LoVo (cell line): ENCODE data around the gene HSD11B2.

Experiments
- DNase-seq: peaks from one replicate; pipeline ENCODE4 v3.0.0-alpha.2; 2016; ENCODE audit warnings: low spot score

HSD11B2 gene

GRCh38 chr16:67435758-67436164, 4.8 kb downstream of the HSD11B2 start:
- no peak for DNase-seq

- no peak for DNase-seq
Observed at GRCh38 chr16:67436640-67437193, 5.8 kb downstream of the HSD11B2 start.

GRCh38 chr16:67437513-67437912, 6.6 kb downstream of the HSD11B2 start:
- no peak for DNase-seq

GRCh38 chr16:67438098-67438791, 7.3 kb downstream of the HSD11B2 start:
- no peak for DNase-seq

GRCh38 chr16:67438824-67439393, 8.0 kb downstream of the HSD11B2 start:
- no peak for DNase-seq

- no peak for DNase-seq
Observed at GRCh38 chr16:67441271-67441753, 10.4 kb downstream of the HSD11B2 start.

GRCh38 chr16:67441907-67442306, 11.0 kb downstream of the HSD11B2 start:
- DNase-seq, result no peak

GRCh38 chr16:67442581-67443255, 11.8 kb downstream of the HSD11B2 start:
- DNase-seq, result no peak

- DNase-seq, result no peak
Observed at GRCh38 chr16:67443265-67443664, 12.3 kb downstream of the HSD11B2 start.

- no peak for DNase-seq
Observed at GRCh38 chr16:67444259-67445125, 13.6 kb downstream of the HSD11B2 start.

- no peak for DNase-seq
Observed at GRCh38 chr16:67445126-67445426, 14.2 kb downstream of the HSD11B2 start.

- no peak for DNase-seq
Observed at GRCh38 chr16:67445441-67445912, 14.6 kb downstream of the HSD11B2 start.

GRCh38 chr16:67445913-67446907, 15.3 kb downstream of the HSD11B2 start:
- DNase-seq, result no peak

GRCh38 chr16:67446968-67447507, 16.1 kb downstream of the HSD11B2 start:
- no peak for DNase-seq

- DNase-seq, result peak; percentile 66
Observed at GRCh38 chr16:67447508-67448076, 16.7 kb downstream of the HSD11B2 start.

- DNase-seq, result no peak
Observed at GRCh38 chr16:67448580-67448979, 17.7 kb downstream of the HSD11B2 start.

GRCh38 chr16:67449336-67449735, 18.4 kb downstream of the HSD11B2 start:
- no peak for DNase-seq

- DNase-seq, result no peak
Observed at GRCh38 chr16:67449739-67450138, 18.8 kb downstream of the HSD11B2 start.

- no peak for DNase-seq
Observed at GRCh38 chr16:67451061-67451703, 20.3 kb downstream of the HSD11B2 start.
